Activated CD4-positive, alpha-beta T cell treated with anti-CD3 and anti-CD28 coated beads for 36 hours (primary cell): ENCODE measurements around the gene TEC. TPM values are rescaled to one million over a fixed set of nuclear protein-coding genes. Genes with fewer than 3 reads are reported as not detected.

Experiments used
- ATAC-seq: fragments of 200-7000 bp; cut with Tn5 transposase; one replicate; pipeline ENCODE4 v1.10.0; 2021; ENCODE audit warnings: mild to moderate bottlenecking, moderate library complexity
- CTCF ChIA-PET: fragments of 350-600 bp; sonication (Branson Sonifier 250); formaldehyde crosslinking; loops from one replicate; lab custom pipeline; 2021; ENCODE audit warnings: antibody characterized with exemption; lab: Charles Lee
- POLR2A ChIA-PET: fragments of 350-600 bp; sonication (Branson Sonifier 250); formaldehyde crosslinking; loops from one replicate; lab custom pipeline; 2021; ENCODE audit warnings: antibody characterized with exemption, inconsistent platforms; lab: Charles Lee
- DNase-seq: peaks from one replicate; pipeline ENCODE4 v3.0.0-alpha.2; 2020
- H3K27ac Mint-ChIP-seq: one replicate; pipeline ENCODE4 v1.8.0; 2021; ENCODE audit warnings: mixed read lengths
- H3K27me3 Mint-ChIP-seq: one replicate; pipeline ENCODE4 v1.8.0; 2021; ENCODE audit warnings: mixed read lengths
- H3K36me3 Mint-ChIP-seq: one replicate; pipeline ENCODE4 v1.8.0; 2021; ENCODE audit warnings: low read depth, mixed read lengths
- H3K4me1 Mint-ChIP-seq: one replicate; pipeline ENCODE4 v1.8.0; 2021; ENCODE audit warnings: mixed read lengths
- H3K4me3 Mint-ChIP-seq: one replicate; pipeline ENCODE4 v1.8.0; 2021; ENCODE audit warnings: mild to moderate bottlenecking, moderate library complexity, mixed read lengths
- H3K9me3 Mint-ChIP-seq: one replicate; pipeline ENCODE4 v1.8.0; 2021; ENCODE audit warnings: low read depth, mixed read lengths
- intact Hi-C, 2 experiments: fragments of 100-400 bp; cut with DNase I in 1 of 2; cut with micrococcal nuclease in 1 of 2; formaldehyde crosslinking; loops; one replicate each; pipeline versions ENCODE4 v1.14.2 to v1.15.1; 2022 to 2024; cut with DNase I, micrococcal nuclease
- total RNA-seq, 2 experiments: library from RNA; stranded (reverse); gene quantifications; one replicate each; pipeline ENCODE4 v1.2.3, GENCODE V29; 2021

Gene TEC
- total RNA-seq, 2 experiments from 2014 or later: 3.5 to 4.3 TPM

DNA sequence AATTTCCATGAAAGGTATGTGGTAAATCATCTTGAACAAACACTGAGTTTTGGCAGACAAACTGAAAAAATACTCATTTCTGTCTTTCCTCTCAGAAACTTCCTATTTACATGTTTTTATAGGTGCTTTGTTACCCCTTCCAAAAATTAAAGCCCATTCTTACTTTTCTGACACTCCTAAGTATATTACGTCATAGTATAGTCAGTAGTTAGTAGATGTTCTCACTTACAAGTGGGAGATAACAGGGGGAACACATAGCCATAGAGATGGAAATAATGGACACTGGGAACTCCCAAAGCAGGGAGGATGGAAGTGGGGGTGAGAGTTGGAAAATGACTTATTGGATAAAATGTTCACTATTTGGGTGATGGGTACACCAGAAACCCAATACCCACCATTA is 164.4 kb downstream of the TEC start:
- intact Hi-C loops: loop anchor here in 1 of 2 experiments (5.0 to 10.0 kb wide), 2 partner anchors 37 to 270 kb away; partner anchors contain the start of gene CORIN
- ATAC-seq (no peak), DNase-seq (no peak)
- POLR2A ChIA-PET: no interaction called here
- no peak overlapping the region for H3K27ac Mint-ChIP-seq
- H3K36me3 Mint-ChIP-seq: peaks cover 21% of the 10 kb centered on the region
- CTCF ChIA-PET: interaction anchor here (0.7 to 2.4 kb wide), 8 partner anchors 9 to 365 kb away, joined by 3 to 9 read pairs (median 4); no protein-coding TSS in a partner anchor
- peaks cover 47% of the 10 kb centered on the region for H3K4me1 Mint-ChIP-seq
- no peaks in the 10 kb centered on the region for H3K27me3 Mint-ChIP-seq
- H3K4me3 Mint-ChIP-seq: no peak overlapping the region
- no peaks in the 10 kb centered on the region for H3K9me3 Mint-ChIP-seq

DNA sequence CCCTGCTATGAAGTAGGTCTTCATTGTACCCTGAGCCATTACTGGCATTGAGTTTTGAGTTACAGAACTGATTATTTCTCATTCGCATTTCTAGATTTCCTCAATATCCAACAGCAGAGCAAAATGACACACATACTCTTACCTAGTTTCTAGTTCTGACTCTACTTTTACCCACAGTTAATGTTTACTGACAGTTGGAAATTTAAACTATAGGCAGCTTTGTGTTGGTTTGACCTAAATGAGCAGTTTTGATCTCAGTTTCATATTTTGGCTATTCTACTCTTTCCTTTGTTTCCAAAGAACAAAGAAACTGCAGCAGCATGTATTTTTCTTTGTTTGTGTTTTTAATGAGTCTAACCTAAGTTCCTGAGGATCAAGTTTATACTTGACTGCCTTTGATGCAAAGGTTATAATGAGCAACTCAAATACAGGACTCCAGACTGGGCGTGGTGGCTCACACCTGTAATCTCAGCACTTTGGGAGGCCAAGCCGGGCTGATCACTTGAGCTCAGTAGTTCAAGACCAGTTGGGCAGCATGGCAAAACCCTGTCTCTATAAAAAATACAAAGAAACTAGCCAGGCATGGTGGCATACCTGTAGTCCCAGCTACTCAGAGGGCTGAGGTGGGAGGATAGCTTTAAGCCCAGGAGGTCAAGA is 166.0 kb downstream of the TEC start:
- peaks cover 38% of the 10 kb centered on the region for H3K4me1 Mint-ChIP-seq
- H3K4me3 Mint-ChIP-seq: no peak overlapping the region
- intact Hi-C loops: loop anchor here (1.0 to 10.0 kb wide), 5 partner anchors 25 to 269 kb away; partner anchors contain the start of gene CORIN (in 1 of the 2)
- no peaks in the 10 kb centered on the region for H3K27me3 Mint-ChIP-seq
- POLR2A ChIA-PET: interaction anchor here (1.0 to 1.5 kb wide), 2 partner anchors 34 to 67 kb away, joined by 4 to 7 read pairs; no protein-coding TSS in a partner anchor
- CTCF ChIA-PET: interaction anchor here (0.8 to 2.4 kb wide), 9 partner anchors 12 to 85 kb away, joined by 3 to 7 read pairs (median 3); no protein-coding TSS in a partner anchor
- H3K9me3 Mint-ChIP-seq: no peaks in the 10 kb centered on the region
- H3K27ac Mint-ChIP-seq: peak overlapping the region; percentile 89
- ATAC-seq (peak; percentile 92), DNase-seq (peak; percentile 44)
- H3K36me3 Mint-ChIP-seq: peaks cover 20% of the 10 kb centered on the region

GRCh38 chr4:48102303-48102702 is 167.3 kb downstream of the TEC start:
- no peak overlapping the region for H3K4me3 Mint-ChIP-seq
- no peak overlapping the region for H3K27ac Mint-ChIP-seq
- ATAC-seq (no peak), DNase-seq (no peak)
- POLR2A ChIA-PET: interaction anchor here (1.5 kb wide), 1 partner anchor 66 kb away, joined by 7 read pairs; no protein-coding TSS in a partner anchor
- no peaks in the 10 kb centered on the region for H3K9me3 Mint-ChIP-seq
- intact Hi-C loops: loop anchor here (2.0 to 10.0 kb wide), 2 partner anchors 82 to 268 kb away; partner anchors contain the start of gene CORIN (in 1 of the 2)
- H3K36me3 Mint-ChIP-seq: peaks cover 22% of the 10 kb centered on the region
- CTCF ChIA-PET: interaction anchor here (0.6 to 1.5 kb wide), 7 partner anchors 15 to 356 kb away, joined by 3 to 5 read pairs (median 3); no protein-coding TSS in a partner anchor
- peaks cover 37% of the 10 kb centered on the region for H3K4me1 Mint-ChIP-seq
- H3K27me3 Mint-ChIP-seq: no peaks in the 10 kb centered on the region

- intact Hi-C loops: loop anchor here in 1 of 2 experiments (10.0 kb wide), 1 partner anchor 265 kb away; the partner anchor contains the start of gene CORIN
- Mint-ChIP-seq H3K36me3 (peaks cover 20% of the 10 kb centered on the region), H3K4me1 (peaks cover 25% of the 10 kb centered on the region), H3K4me3 (no peak overlapping the region), H3K9me3 (no peaks in the 10 kb centered on the region), H3K27ac (no peak overlapping the region), H3K27me3 (no peaks in the 10 kb centered on the region)
- ATAC-seq (no peak), DNase-seq (no peak)
- POLR2A ChIA-PET: no interaction called here
- CTCF ChIA-PET: interaction anchor here (1.4 kb wide), 1 partner anchor 27 kb away, joined by 4 read pairs; no protein-coding TSS in a partner anchor
Measured at GRCh38 chr4:48100256-48100655, 169.4 kb downstream of the TEC start.

GRCh38 chr4:48095441-48095840 is 174.2 kb downstream of the TEC start:
- Mint-ChIP-seq H3K27me3 (no peaks in the 10 kb centered on the region), H3K36me3 (peaks cover 15% of the 10 kb centered on the region), H3K27ac (no peak overlapping the region), H3K4me1 (peaks cover 22% of the 10 kb centered on the region), H3K4me3 (no peak overlapping the region), H3K9me3 (no peaks in the 10 kb centered on the region)
- ChIA-PET POLR2A (no interaction called here), CTCF (interaction anchor here (0.7 to 2.2 kb wide), 13 partner anchors 9 to 259 kb away, joined by 3 to 14 read pairs (median 4); partner anchors contain the start of gene TXK)
- ATAC-seq (no peak), DNase-seq (no peak)
- intact Hi-C loops: no loop called here

DNA sequence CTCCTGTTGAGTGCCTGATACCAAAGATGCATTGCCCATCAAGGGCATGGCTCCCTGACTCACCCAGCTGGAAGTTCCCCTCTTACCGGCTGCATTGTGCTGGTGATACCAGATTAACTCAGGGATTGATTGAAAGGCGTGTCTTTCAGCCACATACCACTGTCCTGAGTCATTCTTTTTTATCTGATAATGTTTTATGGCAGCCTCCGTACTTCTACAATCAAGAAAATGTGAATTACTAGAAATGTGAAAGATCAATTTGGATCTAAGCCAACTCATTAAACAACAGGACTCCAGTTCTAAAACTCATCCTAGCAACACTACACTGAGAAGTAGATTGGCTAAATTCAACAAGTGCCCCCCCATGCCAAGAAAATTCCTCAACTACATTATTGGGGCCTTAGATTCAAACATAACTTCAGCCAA is 175.6 kb downstream of the TEC start:
- peaks cover 22% of the 10 kb centered on the region for H3K4me1 Mint-ChIP-seq
- no peaks in the 10 kb centered on the region for H3K27me3 Mint-ChIP-seq
- intact Hi-C loops: loop anchor here (5.0 kb wide), 2 partner anchors 33 to 257 kb away; partner anchors contain the start of gene CORIN (in 1 of the 2)
- DNase-seq (peak; percentile 75), ATAC-seq (peak; percentile 100)
- H3K36me3 Mint-ChIP-seq: peaks cover 14% of the 10 kb centered on the region
- CTCF ChIA-PET: interaction anchor here (0.6 to 1.5 kb wide), 6 partner anchors 9 to 195 kb away, joined by 3 to 4 read pairs (median 3); no protein-coding TSS in a partner anchor
- no peaks in the 10 kb centered on the region for H3K9me3 Mint-ChIP-seq
- H3K27ac Mint-ChIP-seq: peak overlapping the region; percentile 56
- H3K4me3 Mint-ChIP-seq: no peak overlapping the region
- POLR2A ChIA-PET: no interaction called here

GRCh38 chr4:48090621-48091020 is 179.0 kb downstream of the TEC start:
- no peaks in the 10 kb centered on the region for H3K27me3 Mint-ChIP-seq
- DNase-seq: no peak
- no peak for ATAC-seq
- H3K27ac Mint-ChIP-seq: no peak overlapping the region
- ChIA-PET CTCF (interaction anchor here (0.7 to 7.8 kb wide), 13 partner anchors 15 to 422 kb away, joined by 3 to 91 read pairs (median 4); partner anchors contain the start of gene TXK), POLR2A (no interaction called here)
- H3K9me3 Mint-ChIP-seq: no peaks in the 10 kb centered on the region
- peaks cover 23% of the 10 kb centered on the region for H3K4me1 Mint-ChIP-seq
- H3K36me3 Mint-ChIP-seq: peaks cover 15% of the 10 kb centered on the region
- intact Hi-C loops: loop anchor here (5.0 kb wide), 2 partner anchors 37 to 253 kb away; partner anchors contain the start of gene CORIN (in 1 of the 2)
- no peak overlapping the region for H3K4me3 Mint-ChIP-seq

DNA sequence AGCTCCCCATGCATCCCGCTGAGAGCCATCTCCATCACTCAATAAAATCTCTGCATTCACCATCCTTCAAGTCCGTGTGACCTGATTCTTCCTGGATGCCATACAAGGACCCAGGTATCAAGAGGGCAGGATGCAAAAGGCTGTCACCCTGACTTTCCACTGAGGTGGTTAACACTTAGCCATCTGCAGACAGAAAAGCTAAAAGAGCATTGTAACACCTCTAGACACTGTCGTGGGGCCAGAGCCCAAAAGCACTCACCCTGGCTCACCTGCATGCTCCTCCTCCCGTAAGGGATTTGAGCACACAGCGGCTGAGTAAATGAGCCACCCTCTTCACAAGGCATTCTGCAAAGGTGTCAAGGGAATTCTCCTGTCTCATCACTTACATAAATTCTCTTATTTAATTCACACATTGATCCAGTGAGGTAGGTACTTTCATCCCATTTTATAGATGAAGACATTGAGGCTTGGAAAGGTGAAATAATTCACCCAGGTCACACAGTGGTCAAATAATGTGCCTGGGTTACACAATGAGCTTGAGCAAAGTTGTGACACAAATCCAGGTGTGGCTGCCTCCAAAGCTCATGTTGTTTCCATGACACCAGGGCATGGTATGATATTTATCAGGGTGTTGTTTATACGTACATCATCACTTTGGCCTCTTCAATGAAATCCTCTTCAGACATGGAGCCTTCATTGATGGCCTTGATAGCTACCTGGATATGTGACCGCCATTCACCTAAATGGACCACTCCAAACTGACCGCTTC is 183.6 kb downstream of the TEC start:
- POLR2A ChIA-PET: no interaction called here

More for the DNA sequence above, 183.6 kb downstream of the TEC start:
- Mint-ChIP-seq H3K27ac (no peak overlapping the region), H3K4me1 (peaks cover 14% of the 10 kb centered on the region), H3K36me3 (peaks cover 23% of the 10 kb centered on the region), H3K9me3 (no peaks in the 10 kb centered on the region), H3K4me3 (no peak overlapping the region), H3K27me3 (no peaks in the 10 kb centered on the region)
- DNase-seq: no peak
- peak; percentile 49 for ATAC-seq
- intact Hi-C loops: loop anchor here (2.0 to 5.0 kb wide), 5 partner anchors 51 to 399 kb away; partner anchors contain the start of genes CNGA1 (in 2 of the 2) and NIPAL1 (in 2 of the 2)
- CTCF ChIA-PET: interaction anchor here (0.7 to 7.8 kb wide), 17 partner anchors 8 to 541 kb away, joined by 3 to 91 read pairs (median 5); no protein-coding TSS in a partner anchor

Other genes with a start within 250 kb of the TEC start
- 10 to 100 TPM; 11.2 to 18.2 TPM for gene TXK, start 135.6 kb downstream of the TEC start, total RNA-seq
- gene SLAIN2, start 71.7 kb upstream of the TEC start, total RNA-seq: 100 to 1,000 TPM in 1 of 2 experiments, 10 to 100 TPM in 1; 55.7 to 140 TPM
- gene SLC10A4, start 213.5 kb upstream of the TEC start, total RNA-seq: not detected
- not detected for gene ZAR1, start 220.4 kb upstream of the TEC start, total RNA-seq